HuH-7.5 (cell line): Measurements from ENCODE around the gene WFDC5.

Experiments
- DNase-seq: peaks from one replicate; pipeline ENCODE4 v3.0.0; 2011; ENCODE audit warnings: low spot score

WFDC5 gene

GRCh38 chr20:45115386-45115774, 406 bp upstream of the WFDC5 start:
- no peak for DNase-seq

GRCh38 chr20:45113865-45114264, 1.1 kb downstream of the WFDC5 start:
- no peak for DNase-seq

- DNase-seq = no peak
These were observed 2.2 kb downstream of the WFDC5 start for GRCh38 chr20:45112754-45113153.

GRCh38 chr20:45111799-45112471, 3.0 kb downstream of the WFDC5 start:
- DNase-seq = no peak

- DNase-seq = no peak
These were observed 3.7 kb downstream of the WFDC5 start for GRCh38 chr20:45111285-45111684.

- no peak for DNase-seq
These were observed 4.7 kb downstream of the WFDC5 start for GRCh38 chr20:45110301-45110700.

- DNase-seq = no peak
These were observed 5.3 kb downstream of the WFDC5 start for GRCh38 chr20:45109634-45110033.

GRCh38 chr20:45105317-45105716, 9.7 kb downstream of the WFDC5 start:
- DNase-seq = no peak

- DNase-seq = no peak
These were observed 10.2 kb downstream of the WFDC5 start for GRCh38 chr20:45104786-45105185.

GRCh38 chr20:45103072-45103471, 11.9 kb downstream of the WFDC5 start:
- no peak for DNase-seq

GRCh38 chr20:45101333-45101850, 13.6 kb downstream of the WFDC5 start:
- DNase-seq = no peak

GRCh38 chr20:45100563-45101245, 14.3 kb downstream of the WFDC5 start, which contains the start of gene KCNS1:
KCNS1 (minus strand) TSS chr20:45101127; CDS start chr20:45099236, 1,891 bp downstream.
- peak; percentile 90 for DNase-seq

- no peak for DNase-seq
These were observed 16.7 kb downstream of the WFDC5 start for GRCh38 chr20:45098103-45098773.

GRCh38 chr20:45097485-45098102, 17.4 kb downstream of the WFDC5 start:
- DNase-seq = no peak

- no peak for DNase-seq
These were observed 18.2 kb downstream of the WFDC5 start for GRCh38 chr20:45096781-45097180.

- DNase-seq = peak; percentile 75
These were observed 19.2 kb downstream of the WFDC5 start for GRCh38 chr20:45095805-45096238.

GRCh38 chr20:45094864-45095574, 20.0 kb downstream of the WFDC5 start:
- no peak for DNase-seq

GRCh38 chr20:45094201-45094600, 20.8 kb downstream of the WFDC5 start:
- no peak for DNase-seq

- DNase-seq = no peak
These were observed 22.1 kb downstream of the WFDC5 start for GRCh38 chr20:45092898-45093297.

GRCh38 chr20:45091366-45091765, 23.6 kb downstream of the WFDC5 start:
- DNase-seq = no peak

- DNase-seq = no peak
These were observed 24.5 kb downstream of the WFDC5 start for GRCh38 chr20:45090481-45090880.

GRCh38 chr20:45088247-45088646, 26.7 kb downstream of the WFDC5 start:
- no peak for DNase-seq
